HG02571 (cell line): ENCODE measurements around the gene FRMD8.
A peak's percentile ranks its signal among the peaks of the same experiment; 100 is the strongest.

Source experiments
- ATAC-seq: cut with Tn5 transposase; IDR thresholded peaks from one replicate; pipeline ENCODE4 v1.9.1; 2021; ENCODE audit warnings: mild to moderate bottlenecking, moderate library complexity; ENCODE audit not compliant: unreplicated experiment

The FRMD8 gene

DNA sequence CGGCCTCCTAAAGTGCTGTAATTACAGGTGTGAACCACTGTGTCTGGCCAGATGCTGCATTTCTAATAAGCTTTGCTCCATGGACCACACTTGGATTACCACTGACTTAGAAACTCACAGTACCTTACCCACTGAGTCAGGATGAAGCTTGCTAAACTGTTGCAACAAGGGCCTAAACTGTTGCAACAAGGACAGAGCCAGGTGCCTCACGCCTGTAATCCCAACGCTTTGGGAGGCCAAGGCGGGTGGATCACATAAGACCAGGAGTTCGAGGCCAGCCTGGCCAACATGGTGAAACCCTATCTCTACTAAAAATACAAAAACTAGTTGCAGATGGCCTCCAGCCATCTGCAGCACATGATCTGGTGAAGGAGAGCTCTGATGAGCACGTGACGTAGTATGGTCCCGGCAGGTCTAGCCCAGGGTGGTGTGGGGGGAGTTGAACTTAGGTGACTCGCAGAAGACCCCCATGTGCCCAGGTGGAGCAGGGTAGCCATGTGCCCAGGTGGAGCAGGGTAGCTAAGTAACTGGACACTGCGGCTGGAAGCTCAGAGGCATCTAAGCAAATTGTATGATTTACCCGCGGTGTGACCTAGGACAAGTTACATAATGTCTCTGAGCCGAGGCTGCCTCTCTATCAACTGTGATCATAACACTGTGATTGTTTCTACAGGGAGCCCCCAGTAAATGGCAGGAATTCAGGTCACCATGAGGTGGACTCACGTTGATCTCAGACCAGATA, 12.4 kb upstream of the FRMD8 start:
- no peak for ATAC-seq

DNA sequence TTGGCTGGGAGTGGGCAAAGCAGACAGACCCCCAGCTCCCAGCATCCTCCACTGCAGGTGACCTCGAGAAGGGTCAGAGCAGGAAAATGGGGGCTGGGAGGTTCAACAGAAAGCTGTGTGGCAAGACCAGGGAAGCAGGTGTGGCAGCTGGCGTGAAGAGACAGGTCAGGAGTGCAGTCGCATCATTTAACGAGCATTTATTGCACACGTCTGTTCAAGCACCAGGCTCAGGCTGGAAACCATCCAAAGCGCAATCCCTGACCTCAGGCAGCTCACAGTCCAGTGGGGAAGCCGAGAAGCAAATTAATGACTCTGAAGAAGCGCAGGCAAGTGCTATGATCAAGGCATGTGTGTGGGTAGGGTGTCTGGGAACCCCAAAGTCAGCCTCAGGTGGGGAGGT, 11.4 kb upstream of the FRMD8 start:
- no peak for ATAC-seq

DNA sequence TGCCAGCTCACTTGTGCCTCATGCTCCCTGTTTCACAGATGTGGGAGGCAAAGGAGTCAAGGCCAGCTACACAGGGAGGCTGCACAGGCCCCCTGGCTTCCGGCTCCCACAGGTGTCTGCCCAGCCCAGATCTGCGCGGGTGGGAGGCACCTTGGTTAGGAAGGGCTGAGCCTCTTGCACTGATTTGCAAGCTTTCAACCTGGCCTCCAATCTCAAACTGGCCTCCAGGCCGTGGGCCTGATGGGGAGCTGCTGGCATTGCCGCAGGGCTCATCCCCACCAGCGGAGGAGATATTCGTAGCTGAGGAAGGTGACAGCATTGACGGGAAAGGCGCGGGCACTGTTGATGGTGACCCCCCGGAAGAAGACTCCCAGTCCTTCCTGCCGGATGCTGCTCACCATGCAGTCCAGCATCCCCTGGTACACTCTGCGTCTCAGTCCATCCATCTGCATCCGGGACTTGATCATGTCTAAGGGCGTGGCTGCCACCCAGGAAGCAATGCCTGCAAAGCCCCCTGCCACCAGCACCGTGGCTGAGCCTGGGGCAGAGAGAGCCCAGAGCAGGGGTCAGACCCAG, 10.2 kb upstream of the FRMD8 start:
- no peak for ATAC-seq

DNA sequence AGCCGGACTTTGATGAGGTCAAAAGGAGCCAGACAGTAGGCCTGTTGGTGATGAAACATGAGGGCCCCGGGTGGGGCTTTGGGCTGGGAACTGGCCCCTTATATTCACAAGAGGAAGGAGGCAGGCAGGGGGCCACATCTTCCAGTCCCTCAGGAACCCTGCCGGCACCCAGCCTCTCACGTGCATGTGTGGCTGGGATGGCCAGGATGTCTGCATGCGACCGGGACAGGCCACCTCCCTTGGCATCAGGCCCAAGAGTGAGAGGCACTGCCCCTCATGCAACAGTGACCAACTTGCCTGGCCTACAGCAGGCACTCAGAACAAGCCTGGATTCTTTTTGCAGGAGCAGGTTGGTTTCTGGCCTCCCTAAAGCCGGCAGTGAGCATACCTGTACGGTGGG, 9.4 kb upstream of the FRMD8 start:
- no peak for ATAC-seq

DNA sequence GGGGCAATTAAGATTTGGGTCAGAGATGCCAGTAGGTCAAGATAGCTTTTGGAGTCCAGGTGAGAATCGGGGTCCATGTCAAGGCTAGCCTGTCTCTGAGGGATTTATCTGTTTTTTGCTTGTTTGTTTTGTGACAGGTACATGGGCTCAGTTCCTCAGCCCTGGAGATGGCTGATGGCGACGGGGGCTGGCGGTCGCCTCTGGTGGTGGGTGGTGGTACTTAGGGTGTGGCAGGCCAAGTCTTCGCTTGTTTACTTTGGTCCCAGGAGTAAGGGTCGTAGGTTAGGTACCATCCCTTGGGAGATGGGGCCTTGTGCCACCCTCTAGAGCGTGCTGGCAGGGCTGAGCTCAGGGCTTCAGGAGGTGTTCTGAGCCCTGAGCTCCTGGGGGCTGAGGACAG, 8.7 kb upstream of the FRMD8 start:
- no peak for ATAC-seq

DNA sequence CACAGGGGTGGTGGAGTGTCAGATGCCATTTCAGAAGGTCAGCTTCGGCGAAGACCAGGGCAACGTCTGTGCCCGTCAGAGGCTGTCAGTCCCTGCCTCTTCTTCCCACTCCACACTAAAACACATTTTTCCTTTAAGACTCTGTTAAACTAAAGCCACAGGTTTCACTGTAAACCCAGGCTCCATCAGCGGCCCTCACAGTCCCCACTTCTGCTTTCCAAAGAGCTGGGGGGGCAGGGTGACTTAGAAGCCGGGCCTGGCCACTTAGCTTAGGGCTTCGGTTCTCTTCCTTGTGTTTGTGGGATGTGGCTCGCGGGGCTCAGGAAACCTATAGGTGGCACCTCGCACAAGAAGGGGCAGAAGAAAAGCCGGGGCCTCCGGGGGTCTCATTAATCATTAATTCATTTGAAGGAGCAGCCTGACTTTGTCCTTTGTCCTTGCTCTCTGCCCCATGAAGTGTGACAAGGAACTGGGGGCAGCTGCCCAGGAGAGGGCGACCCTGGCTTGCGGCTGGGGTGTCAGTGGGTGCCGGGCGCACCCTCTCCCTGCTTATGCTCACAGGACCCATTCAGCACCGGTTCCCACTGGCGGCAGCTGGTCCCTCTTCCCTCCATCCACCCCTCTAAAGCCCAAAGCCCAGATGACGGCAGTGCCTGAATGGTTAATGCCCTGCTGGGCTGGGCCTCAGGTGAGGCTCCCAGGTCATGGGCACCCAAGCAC, 8.1 kb upstream of the FRMD8 start:
- ATAC-seq: no peak

DNA sequence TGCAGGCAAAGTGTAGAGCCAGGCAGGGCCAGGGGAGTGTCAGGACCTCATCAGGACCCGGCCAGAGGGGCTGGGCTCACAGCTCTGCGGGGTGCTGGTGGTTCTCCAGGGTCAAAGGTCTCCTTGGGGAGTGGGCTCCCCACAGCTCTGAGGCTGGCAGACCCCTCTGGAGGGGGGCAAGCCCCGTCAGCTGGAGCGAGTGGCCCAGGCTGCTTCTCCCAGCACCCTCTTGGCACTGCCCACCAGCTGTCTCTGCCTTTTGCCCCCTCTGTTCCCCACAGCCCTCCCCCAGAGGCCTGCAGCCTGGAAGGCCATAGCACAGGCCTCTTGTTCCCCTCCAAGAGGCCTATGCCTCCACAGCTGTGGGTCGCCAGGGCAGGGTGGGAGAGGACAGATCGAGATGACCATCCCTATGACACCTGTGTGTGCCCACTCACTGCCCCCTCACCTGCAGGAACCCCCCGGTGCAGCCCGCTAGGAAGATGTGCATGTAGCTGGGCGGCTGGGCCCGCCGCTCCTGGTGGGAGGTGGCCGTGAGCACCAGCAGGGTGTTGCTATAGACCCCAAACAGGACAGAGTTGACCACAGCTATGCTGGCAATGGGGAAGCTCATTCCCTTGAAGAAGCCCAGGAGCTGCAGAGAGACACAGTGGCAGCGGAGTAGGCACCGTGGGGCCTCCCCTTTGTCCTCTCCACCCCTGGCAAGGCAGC, 7.4 kb upstream of the FRMD8 start:
- no peak for ATAC-seq

DNA sequence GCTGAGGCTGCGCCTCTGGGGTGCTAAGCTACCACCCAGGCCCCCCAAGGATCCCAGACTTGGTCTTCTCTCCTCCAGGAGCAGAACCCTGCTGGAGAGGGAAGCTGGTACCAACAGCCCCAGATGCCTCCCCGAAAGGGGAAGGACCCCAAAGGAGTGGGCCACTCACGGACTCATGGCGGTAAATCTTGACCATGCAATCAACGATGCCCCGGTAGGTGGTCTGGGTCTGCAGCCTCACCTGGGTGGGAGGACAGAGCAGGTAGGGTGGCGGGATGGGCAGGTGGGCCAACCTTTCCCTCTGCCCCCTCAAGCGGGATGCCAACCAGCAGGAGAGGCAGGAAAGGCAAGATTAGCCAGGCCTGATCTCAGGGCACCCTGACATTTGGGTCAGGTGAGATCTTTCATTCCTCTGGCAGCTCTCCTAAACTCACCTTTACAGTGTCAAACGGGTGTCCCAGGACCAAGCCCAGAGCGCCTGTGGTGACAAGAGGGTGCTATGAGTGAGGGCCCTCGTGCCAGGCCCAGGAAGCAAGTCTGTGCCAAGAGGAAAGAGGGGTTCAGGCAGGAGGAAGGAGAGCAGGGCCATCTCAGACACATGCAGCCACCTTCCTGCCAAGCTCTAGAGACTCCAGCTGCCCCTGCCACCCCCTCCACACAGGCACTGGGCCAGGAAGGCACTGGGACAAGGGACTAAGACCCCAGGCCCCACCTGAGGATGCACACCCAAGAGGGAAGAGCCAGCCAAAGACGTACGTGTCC, 6.6 kb upstream of the FRMD8 start:
- no peak for ATAC-seq

DNA sequence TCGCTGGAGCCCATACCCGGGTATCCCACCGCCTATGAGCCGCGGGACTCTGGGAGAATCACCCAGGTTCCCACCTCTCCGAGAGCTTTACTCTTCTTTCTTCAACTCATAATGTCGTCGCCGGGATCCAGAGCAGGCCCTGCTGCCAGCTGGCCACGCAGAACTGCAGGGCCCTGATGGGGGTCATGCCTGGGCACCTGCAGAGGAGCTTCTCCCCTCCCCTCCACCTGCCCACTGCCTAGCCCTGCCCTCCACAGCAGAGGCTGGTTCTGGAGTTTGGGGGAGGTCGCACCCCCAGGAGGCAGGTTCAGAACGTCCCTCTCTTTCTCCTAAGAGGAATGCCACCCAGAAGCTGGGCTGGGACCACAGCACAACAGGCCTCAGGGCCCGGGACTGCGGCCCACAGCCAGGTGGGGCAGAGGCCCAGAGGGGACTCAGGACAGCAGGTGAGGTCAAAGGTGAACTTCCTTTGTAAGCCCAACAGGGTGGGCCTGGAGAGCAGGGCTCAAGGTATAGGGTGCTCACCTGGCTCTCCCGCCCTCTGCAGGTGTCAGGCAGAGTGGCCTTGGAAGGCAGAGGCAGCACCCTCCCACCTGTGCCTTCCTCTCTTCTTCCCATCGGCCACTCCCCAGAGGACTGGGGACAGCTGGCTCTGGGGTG, 5.8 kb upstream of the FRMD8 start:
- no peak for ATAC-seq

DNA sequence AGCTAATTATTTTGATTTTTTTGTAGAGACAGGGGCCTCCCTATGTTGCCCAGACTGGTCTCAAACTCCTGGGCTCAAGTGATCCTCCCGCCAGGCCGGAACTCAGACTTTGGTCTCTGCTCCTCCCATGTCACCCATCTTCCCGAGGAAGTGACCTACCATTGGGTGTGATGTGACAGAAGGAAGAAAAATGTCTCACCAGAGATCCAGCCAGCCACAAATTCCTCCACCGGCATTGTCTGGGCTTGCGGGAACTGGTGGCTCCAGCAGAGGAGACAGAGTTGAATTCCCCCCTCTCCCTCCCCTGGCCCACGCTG, 4.8 kb upstream of the FRMD8 start:
- peak; percentile 11 for ATAC-seq

DNA sequence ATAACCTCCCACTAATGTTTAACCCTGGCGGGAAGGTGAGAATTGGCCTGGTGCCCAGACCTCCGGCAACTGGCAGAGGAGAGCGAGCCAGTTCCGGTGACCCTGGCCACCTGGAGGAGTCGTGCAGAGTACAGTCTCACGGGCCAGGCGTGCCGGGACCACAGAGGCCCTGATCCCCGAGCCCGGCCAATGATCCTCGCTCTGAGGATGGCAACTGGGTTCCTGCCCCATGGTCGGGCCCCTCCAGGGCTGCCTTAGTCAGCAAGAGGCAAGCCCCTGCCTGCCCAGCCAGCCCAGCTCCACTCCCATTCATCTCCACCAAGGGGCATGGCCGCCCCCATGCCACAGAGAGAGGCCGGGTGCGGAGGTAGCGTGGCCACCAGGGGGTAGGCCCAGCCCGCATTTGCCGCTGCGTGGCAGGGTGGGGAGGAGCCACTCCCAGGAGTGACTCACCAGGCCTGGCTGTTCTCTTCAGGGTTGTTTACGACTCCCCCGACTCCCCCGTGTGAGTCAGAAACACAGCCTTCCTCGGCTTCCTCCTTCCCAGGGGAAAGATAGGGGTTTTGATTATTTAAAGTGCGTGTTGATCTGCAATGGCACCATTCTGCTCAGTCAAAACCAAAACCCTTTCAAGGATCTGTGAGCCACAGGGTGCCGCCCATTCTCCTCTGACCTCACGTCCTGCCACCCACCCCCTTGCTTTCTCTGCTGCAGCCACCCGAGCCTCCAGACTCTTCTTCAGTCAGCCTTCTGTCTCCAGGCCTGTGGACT, 4.2 kb upstream of the FRMD8 start, which contains the start of gene SLC25A45:
SLC25A45 (minus strand) TSS at position 614 of the 771 bp plus-strand sequence. CDS start 695 bp downstream, outside the sequence.
- ATAC-seq: peak; percentile 60

DNA sequence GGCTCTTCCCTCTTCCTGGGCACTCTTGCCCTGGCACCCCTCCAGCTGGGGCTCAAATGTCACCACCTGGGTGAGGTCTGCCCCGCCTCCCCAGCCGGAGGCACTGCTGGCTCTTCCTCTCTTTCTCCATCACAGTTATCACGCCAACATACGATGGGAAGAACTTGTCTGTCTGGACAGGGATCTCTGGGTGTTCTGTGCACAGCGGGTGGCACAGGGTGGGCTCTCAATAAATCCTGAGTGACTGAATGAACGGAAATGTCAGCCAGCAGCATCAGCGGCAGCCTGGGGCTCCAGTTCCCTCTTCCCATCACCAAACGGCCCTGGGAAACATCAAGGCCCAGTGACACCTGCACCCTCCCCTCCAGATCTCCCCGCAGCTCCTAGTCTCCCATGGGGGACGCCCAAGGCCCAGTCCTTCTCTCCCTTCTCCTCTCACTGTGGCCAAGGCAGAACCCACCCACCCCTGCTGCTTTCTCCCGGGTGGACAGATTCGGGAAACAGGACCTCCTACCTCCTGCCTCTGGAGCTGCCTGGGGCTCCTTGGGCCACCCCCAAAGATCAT, 3.6 kb upstream of the FRMD8 start:
- no peak for ATAC-seq

DNA sequence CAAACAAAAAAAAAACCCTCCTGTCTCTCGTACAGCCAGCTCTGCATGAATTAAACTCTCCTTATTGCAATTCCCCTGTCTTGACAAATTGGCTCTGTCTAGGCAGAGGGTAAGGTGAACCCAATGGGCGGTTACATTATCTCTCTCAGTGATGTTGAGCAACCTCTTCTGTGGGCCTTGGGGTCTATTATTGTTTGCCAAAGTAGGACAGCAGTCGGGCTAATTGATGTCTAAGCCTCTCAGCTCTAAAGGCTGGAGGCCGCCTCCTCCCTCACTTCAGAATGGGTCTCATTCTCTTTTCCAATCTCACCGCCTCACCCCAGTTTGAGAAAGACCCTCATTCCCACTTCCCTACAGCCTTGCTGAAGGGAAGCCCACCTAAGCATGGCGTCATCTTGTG, 2.7 kb upstream of the FRMD8 start:
- no peak for ATAC-seq

DNA sequence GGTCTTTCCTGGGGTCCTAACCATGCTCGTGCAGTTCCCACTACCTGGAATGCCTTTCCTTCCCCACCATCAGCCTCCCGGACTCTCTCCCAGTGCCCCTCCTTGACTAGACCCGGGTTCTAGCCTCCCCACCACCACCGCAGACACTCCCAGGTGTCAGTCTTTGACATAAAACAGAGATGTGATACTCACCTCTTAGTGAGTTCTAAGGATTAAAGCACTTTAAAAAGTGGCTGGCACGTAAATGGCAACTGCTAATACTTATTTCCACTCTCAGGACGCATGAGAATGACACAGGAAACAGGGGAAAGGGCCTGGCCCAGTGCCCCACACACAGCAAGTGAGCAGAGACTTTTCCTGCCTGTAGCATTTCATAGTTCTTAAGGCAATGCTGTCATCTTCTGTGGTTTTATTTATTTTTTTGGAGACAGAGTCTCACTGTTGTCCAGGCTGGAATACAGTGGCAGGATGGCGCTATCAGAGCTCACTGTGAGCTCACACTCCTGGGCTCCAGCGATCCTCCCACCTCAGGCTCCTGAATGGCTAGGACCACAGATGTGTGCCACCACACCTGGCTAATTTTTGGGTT, 2.0 kb upstream of the FRMD8 start:
- ATAC-seq: no peak

DNA sequence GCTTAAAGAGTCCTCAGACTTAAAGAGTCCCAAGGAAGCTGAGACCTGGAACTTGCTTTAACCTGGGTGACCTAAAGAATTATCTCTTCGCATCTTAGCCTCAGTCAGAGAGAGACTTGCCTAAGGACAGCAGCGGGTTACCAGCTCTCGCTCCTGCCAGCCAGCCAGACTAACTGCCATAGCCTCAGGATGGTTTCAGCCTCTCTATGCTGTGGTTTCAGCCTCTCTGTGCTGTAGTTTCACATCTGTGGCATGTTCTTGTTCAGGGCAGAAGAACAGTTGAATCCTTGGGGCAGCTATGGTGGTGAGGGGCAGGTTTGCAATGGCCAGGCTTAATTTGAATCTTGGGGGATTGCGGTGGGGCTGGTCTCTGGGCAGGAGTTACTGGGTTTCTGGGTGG, 2.3 kb downstream of the FRMD8 start:
- ATAC-seq: no peak

DNA sequence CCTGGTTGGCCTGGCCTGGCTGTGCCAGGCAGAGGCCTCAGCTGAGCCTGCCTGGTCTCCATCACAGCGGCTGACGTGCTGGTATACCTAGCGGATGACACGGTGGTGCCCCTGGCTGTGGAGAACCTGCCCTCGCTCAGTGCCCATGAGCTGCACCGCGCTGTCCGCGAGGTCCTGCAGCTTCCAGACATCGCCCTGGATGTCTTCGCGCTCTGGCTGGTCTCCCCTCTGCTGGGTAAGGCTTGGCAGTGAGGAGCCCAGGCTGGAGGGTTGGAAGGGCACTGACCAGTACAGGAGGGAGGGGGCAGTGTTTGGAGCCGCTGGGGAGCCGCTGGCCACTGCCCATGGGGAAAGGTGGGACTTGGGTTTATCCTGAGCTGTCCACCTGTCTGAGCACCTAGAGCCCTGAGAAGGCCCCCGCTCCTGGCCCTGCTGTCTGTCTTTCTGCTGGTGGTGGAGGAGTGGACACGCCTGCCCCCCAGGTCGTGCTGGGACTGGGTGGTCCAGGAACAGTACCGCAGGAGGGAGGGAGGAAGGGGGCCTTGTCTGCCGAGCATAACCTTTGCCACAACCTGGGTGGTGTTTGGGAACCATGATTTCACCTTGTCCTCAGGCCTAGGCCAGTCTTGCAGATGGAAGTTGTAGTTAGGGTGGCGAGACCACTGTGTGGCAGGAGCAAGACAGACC, 3.0 kb downstream of the FRMD8 start:
- ATAC-seq: no peak

DNA sequence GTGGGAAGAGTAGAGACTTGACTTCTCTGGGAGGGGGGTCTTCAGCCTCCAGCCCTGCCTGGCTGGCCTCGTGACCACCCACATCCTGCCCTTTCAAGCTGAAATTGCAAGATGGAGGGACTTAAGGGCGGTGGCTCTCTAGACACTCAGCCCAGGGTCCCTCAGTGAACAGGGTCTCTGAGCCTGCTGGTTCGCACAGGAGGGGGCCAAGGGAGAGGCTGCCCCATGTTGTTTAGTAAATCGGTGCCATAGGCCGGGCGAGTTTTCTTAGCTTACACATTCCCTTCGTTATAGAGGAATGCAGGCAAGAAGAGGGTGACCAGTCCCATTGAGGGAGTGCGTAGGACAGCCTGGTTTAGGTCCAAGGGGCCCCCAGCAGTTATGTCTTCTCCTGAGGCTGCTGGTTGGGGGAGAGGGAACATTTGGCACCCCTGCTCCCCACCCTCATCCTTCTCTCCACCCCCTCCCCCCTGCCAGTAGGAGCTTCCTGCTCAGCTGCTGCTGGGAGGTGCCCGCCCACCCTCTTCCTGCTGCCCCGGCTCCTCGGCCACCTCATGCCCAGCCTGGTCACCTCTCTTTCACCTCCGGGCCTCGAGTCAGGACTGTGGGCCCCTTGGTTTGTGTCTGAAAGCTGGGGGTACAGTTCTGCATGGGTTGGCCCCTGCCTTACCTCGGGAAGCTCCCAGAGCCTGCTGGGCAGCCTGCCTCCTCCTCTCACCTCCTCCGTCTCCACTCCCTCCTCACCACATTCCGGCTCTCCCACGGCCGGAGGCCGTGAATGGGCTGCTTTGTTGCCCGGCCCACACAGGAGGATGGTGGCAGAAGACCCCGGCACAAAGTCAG, 3.9 kb downstream of the FRMD8 start:
- ATAC-seq: no peak

DNA sequence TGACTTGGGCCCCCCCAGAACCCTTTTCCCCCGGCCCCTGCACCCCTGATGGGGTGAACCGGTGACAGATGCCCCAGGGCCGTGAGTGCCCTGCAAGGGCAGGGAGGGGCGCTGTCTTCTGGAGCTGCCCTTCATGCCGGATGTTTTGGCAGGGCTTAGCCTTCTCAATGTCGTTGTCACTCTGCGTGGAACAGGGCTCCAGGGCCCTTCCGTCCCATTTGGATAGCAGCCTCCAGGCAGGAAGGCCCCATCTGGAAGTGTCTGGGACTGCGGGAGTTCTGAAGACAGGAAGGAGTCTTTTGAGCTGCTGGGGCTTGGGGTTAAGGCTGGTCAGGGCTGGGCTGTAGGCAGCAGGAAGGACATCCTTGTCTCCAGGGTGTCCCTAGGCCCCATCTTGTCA, 4.6 kb downstream of the FRMD8 start:
- no peak for ATAC-seq
